Erythroblast (primary cell): ENCODE data around the gene GP5.

Experiments used
- GATA1 ChIP-seq: IDR thresholded peaks from 2 replicates; pipeline ENCODE4 v1.6.1; 2011; ENCODE audit warnings: low read depth, mild to moderate bottlenecking, control low read depth, low read length, moderate library complexity
- POLR2A ChIP-seq: IDR thresholded peaks from 2 replicates; pipeline ENCODE4 v1.6.1; 2011; ENCODE audit warnings: mild to moderate bottlenecking, low read length

DNA sequence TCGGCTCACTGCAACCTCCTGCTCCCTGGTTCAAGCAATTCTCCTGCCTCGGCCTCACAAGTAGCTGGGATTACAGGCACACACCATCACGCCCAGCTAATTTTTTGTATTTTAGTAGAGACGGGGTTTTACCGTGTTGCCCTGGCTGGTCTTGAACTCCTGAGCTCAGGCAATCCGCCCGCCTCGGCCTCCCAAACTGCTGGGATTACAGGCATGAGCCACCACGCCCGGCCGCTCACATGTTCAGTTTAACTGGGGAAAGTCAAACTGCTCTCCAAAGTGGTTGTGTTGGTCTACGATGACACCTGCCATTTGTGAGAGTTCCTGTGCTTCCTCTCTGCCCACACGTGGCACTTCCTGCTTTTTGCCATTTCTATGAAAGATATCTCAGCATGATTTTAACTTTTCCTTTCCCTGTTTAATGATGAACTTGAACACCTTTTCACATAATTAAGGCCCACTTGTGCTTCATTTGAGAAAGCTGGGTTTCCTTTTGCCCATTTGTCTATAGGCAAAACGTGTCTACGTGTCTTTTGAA is 877 bp upstream of the GP5 start:
- TF ChIP-seq POLR2A = no peak
- TF ChIP-seq GATA1 = no peak
